Measurements from ENCODE around the gene DARS1.
A peak's percentile ranks its signal among the peaks of the same experiment; 100 is the strongest.
"Not testable (repeated sequence)": the region's sequence is repeated elsewhere in the genome, so short reads cannot be mapped to it uniquely, and the experiment has no call there.

DARS1 gene

DNA sequence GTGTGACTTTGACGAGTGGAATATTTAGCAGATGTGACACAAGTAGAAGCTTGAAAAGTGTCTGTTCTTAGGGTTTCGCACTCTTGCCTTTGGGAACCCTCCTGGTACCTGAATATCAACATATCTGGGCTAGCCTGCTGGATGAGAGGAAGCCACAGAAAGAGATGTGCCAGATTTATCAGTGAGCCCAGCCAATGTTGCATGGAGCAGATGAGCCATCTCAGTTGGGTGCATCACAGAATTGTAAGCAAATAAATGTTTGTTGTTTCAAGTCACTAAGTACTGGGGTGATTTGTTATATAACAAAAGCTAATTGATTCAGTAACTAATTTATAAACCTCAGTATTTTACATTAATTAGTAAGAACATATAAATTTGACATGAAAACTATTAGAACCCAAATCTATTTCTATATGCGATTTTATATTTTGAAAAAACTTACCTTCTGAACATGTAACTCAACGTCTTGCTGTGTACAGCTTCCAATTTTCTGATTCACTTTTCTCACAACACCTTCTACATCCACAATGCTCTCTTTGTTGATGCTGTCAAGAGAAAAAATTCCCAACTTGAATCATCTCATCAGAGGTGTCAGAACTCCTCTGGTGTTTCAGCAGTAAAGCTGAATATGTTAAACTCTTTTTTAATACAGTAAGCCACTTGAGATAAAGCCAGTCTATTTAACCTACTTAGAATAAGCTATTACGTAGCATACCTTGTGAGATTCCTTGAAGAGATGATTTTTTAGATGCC is 42.3 kb downstream of the DARS1 start:
- DNase-seq: no peak

GRCh38 chr2:135936524-135936923 is 48.9 kb downstream of the DARS1 start:
- DNase-seq: no peak

- DNase-seq: no peak
Measured at GRCh38 chr2:135935914-135936313, 49.5 kb downstream of the DARS1 start.

DNA sequence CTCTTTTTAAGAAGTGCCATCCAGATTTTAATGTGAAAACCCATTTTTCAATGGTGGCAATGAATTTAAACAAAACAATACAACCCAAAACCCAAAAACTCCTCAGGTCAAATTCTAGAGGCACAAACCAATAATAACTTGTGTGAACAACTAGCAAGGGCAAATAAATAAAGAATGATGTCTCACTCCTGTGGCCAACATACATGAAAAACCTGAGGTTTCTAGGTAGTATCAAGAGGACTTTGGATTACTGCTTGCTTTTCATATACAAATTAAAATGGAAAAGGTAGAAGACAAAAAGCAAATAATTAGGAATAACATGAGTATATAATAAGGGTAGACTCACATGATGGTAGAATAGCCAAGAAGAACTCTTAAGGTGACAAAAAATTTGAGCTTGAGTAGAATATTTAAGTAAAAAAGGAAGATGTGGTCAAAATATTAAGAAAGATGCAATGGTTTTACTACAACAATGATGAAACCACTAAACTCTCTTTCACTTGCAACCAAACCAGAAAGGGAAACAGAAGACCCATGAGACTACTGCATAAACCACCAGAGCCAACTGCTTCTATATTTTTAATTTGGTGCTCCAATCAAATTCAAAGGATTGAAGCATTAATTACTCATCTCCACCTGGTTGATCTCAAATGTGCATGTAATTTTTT is 53.5 kb downstream of the DARS1 start:
- DNase-seq: peak; percentile 92 to 93

DNA sequence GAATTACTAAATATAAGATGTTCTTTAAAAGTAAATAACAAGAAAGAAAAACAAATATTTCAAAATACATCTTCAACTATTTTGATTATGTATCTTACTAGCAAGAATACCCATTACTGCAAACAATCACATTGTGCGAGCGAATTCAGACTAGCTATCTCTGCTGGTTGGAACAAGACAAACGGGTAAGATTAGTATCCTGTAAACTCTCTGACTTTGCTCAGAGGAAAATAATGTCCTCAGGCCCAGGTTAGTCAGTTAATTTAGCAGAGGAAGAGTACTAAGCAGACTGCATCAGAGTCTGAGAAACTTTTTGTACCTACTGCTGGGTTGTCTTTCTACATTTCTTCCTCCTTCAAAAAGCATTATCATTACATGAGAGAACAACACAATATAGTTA is 58.8 kb downstream of the DARS1 start:
- no peak for DNase-seq

DNA sequence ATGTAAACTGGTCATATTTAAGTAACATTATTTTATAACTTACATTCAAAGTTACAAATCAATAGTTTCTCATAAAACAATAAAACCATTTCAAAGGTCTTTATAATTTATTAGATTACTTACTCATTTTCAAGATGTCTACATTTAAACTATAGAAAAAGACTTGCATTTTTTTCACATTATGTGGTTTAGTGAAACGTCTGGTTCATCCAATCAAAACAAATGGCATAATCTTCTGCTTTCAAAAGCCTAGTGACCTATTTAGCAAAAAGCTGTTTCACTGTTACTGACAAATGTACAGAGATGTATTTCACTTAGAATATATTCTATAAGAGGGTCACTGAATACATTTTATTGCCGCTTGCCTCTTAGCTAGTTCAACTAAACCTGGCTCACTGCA is 59.9 kb downstream of the DARS1 start:
- DNase-seq: no peak

- peak; percentile 53 to 70 for DNase-seq
Measured at GRCh38 chr2:135916207-135916606, 69.2 kb downstream of the DARS1 start.

DNA sequence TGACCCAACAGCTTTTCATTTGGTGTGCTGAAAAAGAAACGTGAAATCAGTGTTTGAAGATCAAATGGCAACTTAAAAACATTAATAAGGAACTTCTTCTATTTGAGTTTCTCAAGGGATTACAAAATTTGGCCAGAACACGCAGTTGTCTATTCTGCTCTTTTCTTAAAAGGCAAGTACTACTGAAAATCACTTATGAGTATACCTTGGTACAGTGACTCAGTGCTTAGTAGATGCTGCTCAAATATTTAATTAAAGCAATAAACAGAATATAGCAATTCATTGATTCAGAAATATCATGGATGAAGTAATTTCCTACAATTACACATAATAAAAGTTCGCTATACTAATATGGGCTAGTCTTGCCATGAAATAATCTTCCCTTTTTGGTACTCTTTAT is 70.9 kb downstream of the DARS1 start:
- DNase-seq: no peak

GRCh38 chr2:135913727-135914365 is 71.6 kb downstream of the DARS1 start:
- DNase-seq: peak; percentile 62 to 65

DNA sequence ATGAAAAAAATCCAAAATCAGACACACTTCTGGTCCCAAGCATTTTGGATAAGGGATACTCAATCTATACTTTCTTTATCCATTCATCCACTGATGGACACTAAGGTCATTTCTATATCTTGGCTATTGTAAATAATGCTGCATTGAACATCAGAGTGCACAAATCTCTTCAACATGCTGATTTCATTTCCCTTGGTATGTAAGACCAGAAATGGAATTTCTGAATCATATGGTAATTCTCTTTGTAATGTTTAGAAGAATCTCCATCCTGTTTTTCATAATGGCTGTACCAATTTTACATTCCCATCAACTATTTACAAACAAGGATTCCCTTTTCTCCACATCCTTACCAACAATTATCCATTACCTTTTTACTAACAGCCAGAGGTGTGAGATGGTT is 75.5 kb downstream of the DARS1 start:
- DNase-seq: no peak

DNA sequence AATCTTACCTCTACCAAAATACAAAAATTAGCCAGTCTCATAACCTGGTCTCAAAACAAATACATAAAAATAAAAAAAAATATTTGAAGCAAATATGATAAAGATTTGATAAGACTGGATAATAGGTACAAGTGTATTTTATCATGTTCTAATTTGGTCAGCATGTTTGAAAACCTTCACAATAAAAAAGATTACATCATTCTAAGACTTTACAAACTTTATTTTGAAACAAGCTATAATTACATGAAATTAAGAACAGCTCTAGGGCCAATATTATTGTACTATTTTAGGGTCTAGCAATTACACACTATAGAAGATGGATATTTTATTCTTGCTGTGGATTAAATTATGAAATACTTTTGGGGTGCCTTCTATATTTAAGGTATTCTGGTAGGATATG is 79.7 kb downstream of the DARS1 start:
- no peak for DNase-seq

DNA sequence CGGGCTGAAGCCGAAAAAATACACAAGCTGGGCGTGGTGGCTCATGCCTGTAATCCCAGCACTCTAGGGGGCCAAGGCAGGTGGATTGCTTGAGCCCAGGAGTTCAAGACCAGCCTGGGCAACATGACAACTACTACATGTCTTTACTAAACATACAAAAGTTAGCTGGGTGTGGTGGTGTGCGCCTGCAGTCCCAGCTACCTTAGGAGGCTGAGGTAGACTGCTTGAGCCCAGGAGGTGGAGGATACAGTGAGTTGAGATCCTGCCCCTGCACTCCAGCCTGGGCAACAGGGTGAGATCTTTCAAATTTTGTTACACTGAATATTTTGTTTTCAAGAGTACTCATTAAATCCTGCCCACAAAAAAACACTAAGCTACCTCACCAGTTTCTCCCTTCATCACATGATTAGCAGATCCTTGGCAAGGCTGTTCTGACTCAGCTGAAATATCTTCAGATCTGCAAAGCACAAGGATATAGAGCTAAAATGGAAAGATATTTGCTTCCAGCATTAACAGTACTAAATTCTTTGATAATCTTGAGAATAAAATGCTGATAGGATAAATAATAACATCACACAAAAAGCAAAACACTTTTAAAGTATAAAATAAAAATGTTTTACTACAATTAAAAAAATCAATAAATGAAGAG is 81.0 kb downstream of the DARS1 start:
- no peak for DNase-seq

GRCh38 chr2:135903650-135904049 is 81.8 kb downstream of the DARS1 start:
- no peak for DNase-seq

GRCh38 chr2:135899567-135899966 is 85.9 kb downstream of the DARS1 start:
- no peak for DNase-seq

- DNase-seq: no peak
Measured at GRCh38 chr2:135898234-135898786, 87.1 kb downstream of the DARS1 start.

DNA sequence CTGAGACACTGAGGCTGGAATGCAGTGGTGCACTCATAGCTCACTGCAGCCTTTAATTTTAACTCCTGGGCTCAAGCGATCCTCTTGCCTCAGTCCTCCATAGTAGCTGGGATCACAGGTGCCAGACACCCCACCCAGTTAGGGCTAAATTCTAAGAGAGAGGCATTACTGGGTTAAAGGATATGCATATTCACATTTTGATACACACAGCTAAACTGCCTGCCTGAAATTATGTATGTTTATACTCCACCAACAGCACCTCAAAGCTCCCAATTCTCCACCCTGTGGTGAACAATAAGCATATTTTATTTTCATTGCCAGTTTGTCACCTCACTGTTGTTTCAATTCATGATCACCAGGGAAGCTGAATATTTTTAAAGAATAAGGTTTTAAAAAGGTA is 90.5 kb downstream of the DARS1 start:
- DNase-seq: no peak

- DNase-seq: no peak
Measured at GRCh38 chr2:135893374-135893794, 92.0 kb downstream of the DARS1 start.

GRCh38 chr2:135890835-135891234 is 94.6 kb downstream of the DARS1 start:
- DNase-seq: peak; percentile 15 to 22

- no peak for DNase-seq
Measured at GRCh38 chr2:135890149-135890548, 95.3 kb downstream of the DARS1 start.

DNA sequence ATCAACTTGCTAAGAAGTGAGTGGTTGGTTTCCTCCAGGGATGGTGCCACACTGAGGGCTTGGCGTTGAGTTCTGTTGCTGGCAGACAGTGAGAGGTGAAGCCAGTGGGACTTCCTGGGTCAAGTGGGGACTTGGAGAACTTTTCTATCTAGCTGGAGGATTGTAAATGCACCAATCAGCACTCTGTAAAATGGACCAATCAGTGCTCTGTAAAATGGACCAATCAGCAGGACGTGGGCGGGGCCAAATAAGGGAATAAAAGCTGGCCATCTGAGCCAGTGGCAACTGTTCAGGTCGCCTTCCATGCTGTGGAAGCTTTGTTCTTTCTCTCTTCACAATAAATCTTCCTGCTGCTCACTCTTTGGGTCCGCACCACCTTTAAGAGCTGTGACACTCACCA is 96.8 kb downstream of the DARS1 start:
- DNase-seq: not testable (repeated sequence)

GRCh38 chr2:135885709-135886108 is 99.7 kb downstream of the DARS1 start:
- DNase-seq: no peak

DNA sequence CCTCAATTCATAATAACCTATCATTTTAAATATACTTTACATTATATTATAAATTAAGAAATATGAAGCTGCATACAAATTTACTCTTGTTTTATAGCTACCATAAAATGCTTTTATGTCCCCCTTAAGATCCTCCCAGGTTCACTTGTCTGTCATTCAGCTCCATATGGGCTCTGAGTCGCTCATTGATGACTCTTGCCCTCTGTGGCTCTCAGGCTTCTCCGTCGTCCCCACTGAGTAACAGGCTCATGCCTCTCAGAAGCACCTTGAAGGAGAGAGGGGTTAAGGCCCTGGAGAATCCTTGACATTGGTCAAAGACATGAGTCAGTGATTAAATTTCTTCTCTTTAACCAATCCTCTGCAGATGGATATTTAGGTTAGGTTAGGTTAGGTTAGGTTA is 103.0 kb downstream of the DARS1 start:
- DNase-seq: no peak

DNA sequence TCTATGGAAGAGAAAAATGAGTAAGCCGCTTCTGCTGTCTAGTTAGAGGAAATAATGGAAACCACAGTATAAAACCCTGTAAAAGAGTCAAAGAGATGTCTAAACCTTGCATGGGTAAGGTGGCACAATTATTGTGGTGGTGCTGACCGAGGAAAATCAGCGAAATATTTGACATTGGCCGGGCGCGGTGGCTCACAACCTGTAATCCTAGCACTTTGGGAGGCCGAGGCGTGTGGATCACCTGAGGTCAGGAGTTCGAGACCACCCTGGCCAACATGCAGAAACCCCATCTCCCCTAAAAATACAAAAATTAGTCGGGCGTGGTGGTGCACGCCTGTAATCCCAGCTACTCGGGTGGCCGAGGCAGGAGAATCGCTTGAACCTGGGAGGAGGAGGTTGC is 108.7 kb downstream of the DARS1 start:
- DNase-seq: not testable (repeated sequence)

Measured in AML-193 (cell line).